Colonic mucosa (tissue), 4 donors: ENCODE results near the gene GFI1B. TPM values are rescaled to one million over a fixed set of nuclear protein-coding genes. Genes with fewer than 3 reads are reported as not detected.
"Not testable (repeated sequence)": the region's sequence is repeated elsewhere in the genome, so short reads cannot be mapped to it uniquely, and the experiment has no call there.

Experiments used
- DNase-seq: peaks from one replicate; pipeline ENCODE4 v3.0.0-alpha.2; 2020
- H3K27ac ChIP-seq: fragments of 200-600 bp; one replicate; pipeline ENCODE4 v1.8.0; 2021
- H3K27me3 ChIP-seq: fragments of 200-600 bp; one replicate; pipeline ENCODE4 v1.8.0; 2021
- H3K36me3 ChIP-seq: fragments of 200-600 bp; one replicate; pipeline ENCODE4 v1.8.0; 2021
- H3K4me1 ChIP-seq: fragments of 200-600 bp; one replicate; pipeline ENCODE4 v1.8.0; 2021; ENCODE audit warnings: mild to moderate bottlenecking
- H3K4me3 ChIP-seq: fragments of 200-600 bp; one replicate; pipeline ENCODE4 v1.8.0; 2021
- H3K9ac ChIP-seq, 2 donors: one replicate each; pipeline ENCODE4 v1.7.0; 2013; ENCODE audit warnings: control low read depth in 2 of 2, low read depth in 2 of 2, low read length in 2 of 2
- H3K9me3 ChIP-seq: fragments of 200-600 bp; one replicate; pipeline ENCODE4 v1.8.0; 2021
- CTCF ChIP-seq: fragments of 200-600 bp; IDR thresholded peaks from one replicate; pipeline ENCODE4 v1.8.0; 2022; ENCODE audit warnings: antibody characterized with exemption, mild to moderate bottlenecking
- intact Hi-C: fragments of 100-400 bp; cut with DNase I; formaldehyde crosslinking; loops from one replicate; pipeline ENCODE4 v1.14.1; 2022
- total RNA-seq, 2 donors: library from RNA; stranded (reverse); fragmentation: NEBNext Ultra II Directional in 1 of 2; extraction: Animal tissue kit (Norgen Biotek cat#: 25700) in 1 of 2; gene quantifications; one replicate each; pipeline ENCODE4 v1.2.1, GENCODE V29; 2021
- donor health status: healthy.
- donor health status: DM: no; HTN: no; CAD: no.
- donor health status: DM: no; HTN: no; CAD: no.

Gene GFI1B
- total RNA-seq, 2 donors from 2014 or later, result 1.1 to 1.3 TPM

GRCh38 chr9:132955123-132955522, 23.4 kb upstream of the GFI1B start:
- Histone ChIP-seq H3K36me3 (no peaks in the 10 kb centered on the region), H3K27me3 (no peaks in the 10 kb centered on the region), H3K9me3 (no peaks in the 10 kb centered on the region), H3K4me3 (no peak overlapping the region), H3K27ac (no peak overlapping the region), H3K4me1 (no peaks in the 10 kb centered on the region), H3K9ac (no peak overlapping the region)
- intact Hi-C loops, result no loop called here
- no peak for DNase-seq
- TF ChIP-seq CTCF, result no peak

- intact Hi-C loops, result no loop called here
- TF ChIP-seq CTCF, result no peak
- no peaks in the 10 kb centered on the region for H3K9me3 ChIP-seq
- no peak overlapping the region for H3K27ac ChIP-seq
- H3K4me3 ChIP-seq, result no peak overlapping the region
- no peak overlapping the region for H3K9ac ChIP-seq
- H3K36me3 ChIP-seq, result no peaks in the 10 kb centered on the region
- no peaks in the 10 kb centered on the region for H3K4me1 ChIP-seq
- no peak for DNase-seq
- H3K27me3 ChIP-seq, result no peaks in the 10 kb centered on the region
These were observed 22.7 kb upstream of the GFI1B start for GRCh38 chr9:132955768-132956167.

GRCh38 chr9:132957805-132958204, 20.7 kb upstream of the GFI1B start:
- DNase-seq, result no peak
- H3K4me1 ChIP-seq, result no peaks in the 10 kb centered on the region
- no peaks in the 10 kb centered on the region for H3K9me3 ChIP-seq
- H3K9ac ChIP-seq, result no peak overlapping the region
- no peak overlapping the region for H3K4me3 ChIP-seq
- TF ChIP-seq CTCF, result no peak
- H3K27ac ChIP-seq, result no peak overlapping the region
- no peaks in the 10 kb centered on the region for H3K36me3 ChIP-seq
- intact Hi-C loops, result no loop called here
- H3K27me3 ChIP-seq, result no peaks in the 10 kb centered on the region

- Histone ChIP-seq H3K9ac (no peak overlapping the region), H3K4me3 (no peak overlapping the region), H3K4me1 (no peaks in the 10 kb centered on the region), H3K36me3 (no peaks in the 10 kb centered on the region), H3K9me3 (no peaks in the 10 kb centered on the region), H3K27me3 (no peaks in the 10 kb centered on the region), H3K27ac (no peak overlapping the region)
- DNase-seq, result no peak
- no peak for TF ChIP-seq CTCF
- intact Hi-C loops, result no loop called here
These were observed 17.5 kb upstream of the GFI1B start for GRCh38 chr9:132961002-132961401.

GRCh38 chr9:132965478-132965877, 13.0 kb upstream of the GFI1B start:
- H3K4me3 ChIP-seq, result no peak overlapping the region
- no peaks in the 10 kb centered on the region for H3K27me3 ChIP-seq
- intact Hi-C loops, result no loop called here
- no peak overlapping the region for H3K9ac ChIP-seq
- H3K36me3 ChIP-seq, result no peaks in the 10 kb centered on the region
- no peaks in the 10 kb centered on the region for H3K9me3 ChIP-seq
- no peak overlapping the region for H3K27ac ChIP-seq
- DNase-seq, result no peak
- no peaks in the 10 kb centered on the region for H3K4me1 ChIP-seq
- no peak for TF ChIP-seq CTCF

GRCh38 chr9:132967908-132968307, 10.6 kb upstream of the GFI1B start:
- H3K27ac ChIP-seq, DNase-seq, H3K36me3 ChIP-seq, H3K9me3 ChIP-seq, intact Hi-C loops, H3K4me1 ChIP-seq, H3K27me3 ChIP-seq, H3K4me3 ChIP-seq, H3K9ac ChIP-seq: not testable (repeated sequence)
